OCI-LY1 (cell line): ENCODE data around the gene TEPSIN.

ENCODE experiments used
- H2AFZ ChIP-seq: fragments of 200-600 bp; sonication (generic), shearing (Covaris generic); 2 replicates; pipeline ENCODE4 v1.6.0; 2014; ENCODE audit warnings: antibody characterized with exemption, mild to moderate bottlenecking, low read length
- H3F3A ChIP-seq: fragments of 200-600 bp; sonication (generic), shearing (Covaris generic); 2 replicates; pipeline ENCODE4 v1.6.0; 2014; ENCODE audit warnings: mild to moderate bottlenecking, antibody characterized with exemption, low read length, moderate library complexity; ENCODE audit not compliant: insufficient read depth
- H3K27ac ChIP-seq: fragments of 200-600 bp; sonication (generic); 2 replicates; pipeline ENCODE4 v1.5.1; 2014; ENCODE audit warnings: low read length, mixed run types, mild to moderate bottlenecking, low read depth; ENCODE audit not compliant: poor library complexity, severe bottlenecking
- H3K27me3 ChIP-seq: fragments of 200-600 bp; sonication (generic); 2 replicates; pipeline ENCODE4 v1.6.0; 2014; ENCODE audit warnings: antibody characterized with exemption, mild to moderate bottlenecking, low read length, moderate library complexity; ENCODE audit not compliant: insufficient read depth
- H3K36me3 ChIP-seq: fragments of 200-600 bp; sonication (generic); 2 replicates; pipeline ENCODE4 v1.6.1; 2014; ENCODE audit warnings: mild to moderate bottlenecking, antibody characterized with exemption, low read length, moderate library complexity, mixed read lengths; ENCODE audit not compliant: insufficient read depth
- H3K4me1 ChIP-seq: fragments of 200-600 bp; sonication (generic); 2 replicates; pipeline ENCODE4 v1.5.1; 2014; ENCODE audit warnings: mild to moderate bottlenecking, low read length, moderate library complexity; ENCODE audit not compliant: insufficient read depth, severe bottlenecking
- H3K4me2 ChIP-seq: fragments of 200-600 bp; sonication (generic), shearing (Covaris generic); 2 replicates; pipeline ENCODE4 v1.6.1; 2014; ENCODE audit warnings: low read length
- H3K4me3 ChIP-seq: fragments of 200-600 bp; sonication (generic); 2 replicates; pipeline ENCODE4 v1.5.1; 2014; ENCODE audit warnings: low read length, low read depth, mild to moderate bottlenecking, mixed read lengths; ENCODE audit not compliant: poor library complexity, severe bottlenecking
- H3K79me2 ChIP-seq: fragments of 200-600 bp; shearing (Covaris generic); 2 replicates; pipeline ENCODE4 v1.6.1; 2016; ENCODE audit warnings: mixed run types, low read length, mixed read lengths; ENCODE audit not compliant: insufficient read depth
- H3K9ac ChIP-seq: fragments of 200-600 bp; sonication (generic), shearing (Covaris generic); 2 replicates; pipeline ENCODE4 v1.6.1; 2014; ENCODE audit warnings: mild to moderate bottlenecking, low read length, mixed read lengths
- H3K9me2 ChIP-seq: fragments of 200-600 bp; sonication (generic), shearing (Covaris generic); 2 replicates; pipeline ENCODE4 v1.6.1; 2014; ENCODE audit warnings: low read depth, mild to moderate bottlenecking, low read length, mixed read lengths
- H3K9me3 ChIP-seq: fragments of 200-600 bp; shearing (Covaris generic); 2 replicates; pipeline ENCODE4 v1.6.1; 2014; ENCODE audit warnings: low read length, mixed read lengths
- H4K20me1 ChIP-seq: fragments of 200-600 bp; sonication (generic), shearing (Covaris generic); 2 replicates; pipeline ENCODE4 v1.6.0; 2016; ENCODE audit warnings: mild to moderate bottlenecking, low read length; ENCODE audit not compliant: insufficient read depth
- EZH2 ChIP-seq: fragments of 200-600 bp; sonication (generic), shearing (Covaris generic); IDR thresholded peaks from 2 replicates; pipeline ENCODE4 v1.8.0; 2017; ENCODE audit warnings: borderline replicate concordance, mixed run types, mild to moderate bottlenecking, antibody characterized with exemption, low read length, moderate library complexity, mixed read lengths
- TF ChIP-seq, protein P1 (sequence below): fragments of 200-600 bp; sonication (generic), shearing (Covaris generic); IDR thresholded peaks from 2 replicates; pipeline ENCODE4 v1.5.1; 2017; ENCODE audit warnings: mild to moderate bottlenecking, antibody characterized with exemption, low read length, moderate library complexity, mixed read lengths

TEPSIN gene

DNA sequence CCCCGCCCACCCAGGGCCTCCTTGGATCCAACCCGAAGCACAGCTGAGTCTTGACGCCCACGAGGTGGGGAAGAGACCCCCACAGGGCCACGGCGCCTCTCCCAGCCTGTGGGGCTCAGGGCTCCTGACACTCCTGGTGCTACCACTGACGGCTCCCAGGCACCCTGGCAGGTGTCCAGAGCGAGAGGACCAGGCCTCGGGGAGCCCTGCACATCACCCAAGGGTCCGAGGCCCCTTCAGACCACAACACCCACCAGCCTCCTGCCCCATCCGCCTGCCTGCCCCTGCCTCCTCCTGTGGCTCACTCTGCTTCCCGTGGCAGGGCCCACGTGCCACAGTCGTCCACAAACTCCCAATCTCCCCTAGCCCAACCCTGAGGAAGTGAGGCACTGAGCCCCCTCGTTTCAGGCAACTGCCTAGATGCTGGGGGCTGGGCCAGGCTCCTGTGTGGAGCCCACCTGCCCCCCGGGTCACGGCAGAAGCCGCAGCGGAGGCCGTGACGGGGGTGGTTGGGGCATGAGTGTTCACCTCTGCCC, 44.6 kb downstream of the TEPSIN start:
- Histone ChIP-seq H3K27ac (no peak overlapping the region), H3K9ac (no peak overlapping the region), H3K79me2 (no peaks in the 10 kb centered on the region), H3K27me3 (no peaks in the 10 kb centered on the region), H3K4me2 (no peak overlapping the region), H3F3A (no peaks in the 10 kb centered on the region), H3K9me2 (no peaks in the 10 kb centered on the region), H3K36me3 (no peaks in the 10 kb centered on the region), H3K9me3 (no peaks in the 10 kb centered on the region), H4K20me1 (no peaks in the 10 kb centered on the region), H3K4me3 (no peak overlapping the region), H3K4me1 (no peaks in the 10 kb centered on the region), H2AFZ (no peak overlapping the region)
- TF ChIP-seq, protein P1, sequence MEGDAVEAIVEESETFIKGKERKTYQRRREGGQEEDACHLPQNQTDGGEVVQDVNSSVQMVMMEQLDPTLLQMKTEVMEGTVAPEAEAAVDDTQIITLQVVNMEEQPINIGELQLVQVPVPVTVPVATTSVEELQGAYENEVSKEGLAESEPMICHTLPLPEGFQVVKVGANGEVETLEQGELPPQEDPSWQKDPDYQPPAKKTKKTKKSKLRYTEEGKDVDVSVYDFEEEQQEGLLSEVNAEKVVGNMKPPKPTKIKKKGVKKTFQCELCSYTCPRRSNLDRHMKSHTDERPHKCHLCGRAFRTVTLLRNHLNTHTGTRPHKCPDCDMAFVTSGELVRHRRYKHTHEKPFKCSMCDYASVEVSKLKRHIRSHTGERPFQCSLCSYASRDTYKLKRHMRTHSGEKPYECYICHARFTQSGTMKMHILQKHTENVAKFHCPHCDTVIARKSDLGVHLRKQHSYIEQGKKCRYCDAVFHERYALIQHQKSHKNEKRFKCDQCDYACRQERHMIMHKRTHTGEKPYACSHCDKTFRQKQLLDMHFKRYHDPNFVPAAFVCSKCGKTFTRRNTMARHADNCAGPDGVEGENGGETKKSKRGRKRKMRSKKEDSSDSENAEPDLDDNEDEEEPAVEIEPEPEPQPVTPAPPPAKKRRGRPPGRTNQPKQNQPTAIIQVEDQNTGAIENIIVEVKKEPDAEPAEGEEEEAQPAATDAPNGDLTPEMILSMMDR, result no peak
- no peak for TF ChIP-seq EZH2

DNA sequence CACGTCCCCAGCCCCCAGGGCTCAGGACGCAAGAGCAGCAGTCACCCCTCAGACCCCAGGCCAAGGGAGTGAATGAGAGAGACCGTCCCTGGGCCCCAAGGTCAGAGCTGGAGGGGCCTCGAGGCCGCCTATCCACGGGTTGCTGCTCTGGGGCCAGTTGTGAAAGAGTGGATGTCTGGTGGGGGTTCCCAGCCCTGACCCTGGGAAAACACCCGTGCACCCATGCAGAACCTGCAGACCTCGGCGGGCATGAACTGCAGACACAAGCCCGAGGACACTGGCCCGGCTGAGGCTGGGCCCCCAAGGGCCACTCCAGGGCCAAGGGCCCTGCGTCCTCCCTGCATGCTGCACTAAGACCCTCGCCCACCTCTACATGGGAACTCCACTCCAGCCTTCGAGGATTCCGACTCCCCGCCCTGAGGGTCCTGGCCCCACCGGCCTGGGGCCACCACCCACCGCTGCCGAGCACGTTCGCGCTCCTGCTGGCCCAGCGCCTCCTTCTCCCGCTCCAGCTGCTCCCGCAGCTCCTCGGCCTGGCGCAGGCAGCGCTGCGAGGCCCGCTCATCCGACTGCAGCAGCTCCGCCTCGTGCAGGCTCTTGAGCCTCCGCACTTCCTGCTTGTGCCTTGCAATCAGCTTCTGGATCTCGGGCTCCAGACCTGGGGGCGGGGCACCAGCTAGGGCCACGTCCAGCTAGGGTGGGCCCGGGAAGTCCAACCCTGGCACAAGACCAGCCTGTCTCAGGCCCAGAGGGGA, 45.2 kb downstream of the TEPSIN start:
- H3F3A ChIP-seq, result no peaks in the 10 kb centered on the region
- no peaks in the 10 kb centered on the region for H3K9me2 ChIP-seq
- no peak overlapping the region for H3K4me3 ChIP-seq
- H2AFZ ChIP-seq, result no peak overlapping the region
- no peak for TF ChIP-seq EZH2
- TF ChIP-seq, protein P1, result no peak
- no peak overlapping the region for H3K4me2 ChIP-seq
- H3K27ac ChIP-seq, result no peak overlapping the region
- no peak overlapping the region for H3K9ac ChIP-seq
- H3K27me3 ChIP-seq, result no peaks in the 10 kb centered on the region
- H3K9me3 ChIP-seq, result no peaks in the 10 kb centered on the region
- H3K36me3 ChIP-seq, result no peaks in the 10 kb centered on the region
- H3K4me1 ChIP-seq, result no peaks in the 10 kb centered on the region
- H3K79me2 ChIP-seq, result no peaks in the 10 kb centered on the region
- H4K20me1 ChIP-seq, result no peaks in the 10 kb centered on the region

DNA sequence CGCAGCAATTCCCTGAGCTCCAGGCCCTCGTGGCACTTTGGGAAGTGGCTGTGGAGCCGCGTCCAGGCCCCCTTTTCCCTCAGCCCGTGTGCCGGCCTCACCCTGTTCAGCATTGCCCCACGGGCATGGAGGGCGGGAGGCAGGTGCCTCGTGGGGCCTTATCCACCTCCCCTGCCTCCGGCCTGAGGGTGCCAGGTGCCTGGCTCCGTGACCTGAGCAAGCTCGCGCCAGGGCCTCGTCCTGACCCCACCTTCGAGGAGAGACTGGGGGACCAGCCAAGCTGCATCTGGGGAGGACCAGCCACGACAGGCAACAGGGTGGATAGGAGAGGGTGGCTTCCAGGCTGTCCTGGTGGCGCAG, 45.8 kb downstream of the TEPSIN start:
- Histone ChIP-seq H3K27me3 (no peaks in the 10 kb centered on the region), H3K4me1 (no peaks in the 10 kb centered on the region), H3K36me3 (no peaks in the 10 kb centered on the region), H4K20me1 (no peaks in the 10 kb centered on the region), H3K9me2 (no peaks in the 10 kb centered on the region), H3F3A (no peaks in the 10 kb centered on the region), H3K4me2 (no peak overlapping the region), H2AFZ (no peak overlapping the region), H3K4me3 (no peak overlapping the region), H3K79me2 (no peaks in the 10 kb centered on the region), H3K9ac (no peak overlapping the region), H3K27ac (no peak overlapping the region), H3K9me3 (no peaks in the 10 kb centered on the region)
- TF ChIP-seq, protein P1, result no peak
- TF ChIP-seq EZH2, result no peak
